T-cell (primary cell): ENCODE results near the gene QDPR. TPM values are rescaled to one million over a fixed set of nuclear protein-coding genes. Genes with fewer than 3 reads are reported as not detected.
A peak's percentile ranks its signal among the peaks of the same experiment; 100 is the strongest.

ENCODE experiments used
- ATAC-seq, 4 experiments: fragments of 200-7000 bp in 3 of 4; fragments of 150-1000 bp in 1 of 4; cut with Tn5 transposase; replicated peaks in 1 of 4; 1 replicate in 3 of 4; 2 replicates in 1 of 4; pipeline ENCODE4 v1.10.0; 2021; ENCODE audit warnings: moderate library complexity in 3 of 4, mild to moderate bottlenecking in 2 of 4, moderate number of reproducible peaks in 1 of 4
- CTCF ChIA-PET, 2 donors: fragments of 300-600 bp; sonication (Branson Sonifier 250); formaldehyde crosslinking; loops; one replicate each; lab custom pipeline; 2022; ENCODE audit warnings: antibody characterized with exemption in 2 of 2; lab: Charles Lee
- POLR2A ChIA-PET, 2 donors: fragments of 300-600 bp; sonication (Branson Sonifier 250); formaldehyde crosslinking; loops; one replicate each; lab custom pipeline; 2022; ENCODE audit warnings: antibody characterized with exemption in 2 of 2; lab: Charles Lee
- DNase-seq, 35 experiments: peaks; one replicate each; pipeline versions ENCODE4 v3.0.0 to v3.0.0-alpha.2; 2013 to 2023
- H3K27ac ChIP-seq: one replicate; pipeline ENCODE4 v1.5.1; 2013; ENCODE audit warnings: low read length
- H3K27me3 ChIP-seq, 2 experiments: replicated peaks in 1 of 2; 1 replicate in 1 of 2; 2 replicates in 1 of 2; pipeline versions ENCODE4 v1.6.1 to v1.7.0; 2013; ENCODE audit warnings: low read length in 1 of 2, mixed read lengths in 1 of 2; ENCODE audit not compliant: control insufficient read depth in 2 of 2, insufficient read depth in 2 of 2; ENCODE audit errors: extremely low read depth in 1 of 2
- H3K36me3 ChIP-seq, 2 donors: 1 replicate in 1 of 2; 2 replicates in 1 of 2; pipeline versions ENCODE4 v1.6.1 to v1.7.0; 2013; ENCODE audit warnings: low read length in 1 of 2; ENCODE audit not compliant: control insufficient read depth in 2 of 2, insufficient read depth in 1 of 2; ENCODE audit errors: extremely low read depth in 1 of 2
- H3K4me1 ChIP-seq, 2 experiments: 1 replicate in 1 of 2; 2 replicates in 1 of 2; pipeline versions ENCODE4 v1.6.1 to v1.7.0; 2013; ENCODE audit warnings: low read length in 2 of 2, mixed read lengths in 1 of 2; ENCODE audit not compliant: insufficient read depth in 2 of 2, control insufficient read depth in 1 of 2; ENCODE audit errors: extremely low read depth in 1 of 2
- H3K4me3 ChIP-seq, 2 donors: 1 replicate in 1 of 2; 2 replicates in 1 of 2; pipeline versions ENCODE4 v1.5.1 to v1.7.0; 2013; ENCODE audit warnings: mild to moderate bottlenecking in 2 of 2, low read length in 1 of 2, moderate library complexity in 1 of 2; ENCODE audit not compliant: control insufficient read depth in 1 of 2; ENCODE audit errors: extremely low read depth in 1 of 2
- H3K9me3 ChIP-seq: 2 replicates; pipeline ENCODE4 v1.7.0; 2013
- H3K27ac Mint-ChIP-seq, 2 donors: one replicate each; pipeline ENCODE4 v1.8.0; 2020 to 2021; ENCODE audit warnings: mild to moderate bottlenecking in 2 of 2, mixed read lengths in 2 of 2
- H3K27me3 Mint-ChIP-seq, 2 donors: one replicate each; pipeline ENCODE4 v1.8.0; 2021 to 2022; ENCODE audit warnings: mixed read lengths in 2 of 2
- H3K36me3 Mint-ChIP-seq: one replicate; pipeline ENCODE4 v1.8.0; 2021; ENCODE audit warnings: mixed read lengths
- H3K4me1 Mint-ChIP-seq, 3 donors: one replicate each; pipeline ENCODE4 v1.8.0; 2020 to 2022; ENCODE audit warnings: mixed read lengths in 3 of 3, mild to moderate bottlenecking in 1 of 3
- H3K4me3 Mint-ChIP-seq, 3 donors: one replicate each; pipeline ENCODE4 v1.8.0; 2020 to 2022; ENCODE audit warnings: mild to moderate bottlenecking in 3 of 3, mixed read lengths in 3 of 3, moderate library complexity in 3 of 3
- H3K9me3 Mint-ChIP-seq, 3 donors: one replicate each; pipeline ENCODE4 v1.8.0; 2020 to 2022; ENCODE audit warnings: mixed read lengths in 3 of 3
- WGBS: methylation state at CpG from one replicate; pipeline ENCODE4 v1.1.5; 2013; ENCODE audit warnings: missing lambda C conversion rate; ENCODE audit not compliant: insufficient coverage; 5-methylcytosine and 5-hydroxymethylcytosine counted together
- total RNA-seq, 35 experiments: library from RNA in 6 of 35; stranded (reverse) in 6 of 35; fragments of 120-200 nt in 1 of 35; gene quantifications; one replicate each; pipeline versions ENCODE4 v1.2.1 to v1.2.4 and lab custom pipeline; 2013 to 2026

The QDPR gene
- total RNA-seq, 5 donors from 2014 or later (not counting 1 experiment from before 2014, with no cell fraction given) = 14.9 to 23.1 (median 20.0) TPM

- H3K27me3 Mint-ChIP-seq = no peaks in the 10 kb centered on the region
- H3K9me3 Mint-ChIP-seq = no peaks in the 10 kb centered on the region
- H3K4me3 Mint-ChIP-seq = no peak overlapping the region
- ATAC-seq = no peak
- POLR2A ChIA-PET = no interaction called here
- Histone ChIP-seq H3K4me3 (no peak overlapping the region), H3K36me3 (peaks cover 0 to 11% of the 10 kb centered on the region in 2 donors), H3K4me1 (no peaks in the 10 kb centered on the region), H3K27ac (no peak overlapping the region), H3K9me3 (no peaks in the 10 kb centered on the region), H3K27me3 (no peaks in the 10 kb centered on the region)
- CTCF ChIA-PET = interaction anchor here in 1 of 2 donors (0.6 kb wide), 2 partner anchors 28 to 38 kb away, joined by 4 read pairs; no protein-coding TSS in a partner anchor
- no peak overlapping the region for H3K27ac Mint-ChIP-seq
- H3K4me1 Mint-ChIP-seq = peaks cover 0 to 2% (median 0%) of the 10 kb centered on the region in 3 donors
- no peak for DNase-seq
- H3K36me3 Mint-ChIP-seq = peaks cover 17% of the 10 kb centered on the region
- 100% methylated on average over 2 of the region's 7 CpGs for WGBS
These were observed 31.5 kb downstream of the QDPR start for GRCh38 chr4:17480210-17480927.

GRCh38 chr4:17477774-17478472 is 34.0 kb downstream of the QDPR start:
- Mint-ChIP-seq H3K36me3 (peaks cover 7% of the 10 kb centered on the region), H3K27ac (no peak overlapping the region), H3K9me3 (no peaks in the 10 kb centered on the region), H3K27me3 (no peaks in the 10 kb centered on the region), H3K4me1 (peaks cover 0 to 2% (median 0%) of the 10 kb centered on the region in 3 donors), H3K4me3 (no peak overlapping the region)
- ChIA-PET CTCF (no interaction called here), POLR2A (no interaction called here)
- no peaks in the 10 kb centered on the region for H3K27me3 ChIP-seq
- H3K4me3 ChIP-seq = no peak overlapping the region
- no peak for DNase-seq
- no peaks in the 10 kb centered on the region for H3K9me3 ChIP-seq
- WGBS = 65% methylated on average over 2 of the region's 9 CpGs
- no peak overlapping the region for H3K27ac ChIP-seq
- H3K4me1 ChIP-seq = no peaks in the 10 kb centered on the region
- no peak for ATAC-seq
- peaks cover 0 to 5% of the 10 kb centered on the region in 2 donors for H3K36me3 ChIP-seq

GRCh38 chr4:17476853-17477252 is 35.0 kb downstream of the QDPR start:
- Mint-ChIP-seq H3K4me1 (peaks cover 0 to 2% (median 1%) of the 10 kb centered on the region in 3 donors), H3K27me3 (no peaks in the 10 kb centered on the region), H3K4me3 (no peak overlapping the region), H3K27ac (no peak overlapping the region), H3K9me3 (no peaks in the 10 kb centered on the region), H3K36me3 (peaks cover 7% of the 10 kb centered on the region)
- no peaks in the 10 kb centered on the region for H3K9me3 ChIP-seq
- POLR2A ChIA-PET = no interaction called here
- WGBS = no CpG with 5 or more reads among the region's 3 CpGs
- H3K4me1 ChIP-seq = no peaks in the 10 kb centered on the region
- H3K36me3 ChIP-seq = no peaks in the 10 kb centered on the region
- H3K4me3 ChIP-seq = no peak overlapping the region
- ATAC-seq = no peak
- no peaks in the 10 kb centered on the region for H3K27me3 ChIP-seq
- CTCF ChIA-PET = interaction anchor here in 1 of 2 donors (0.9 kb wide), 1 partner anchor 10 kb away, joined by 3 read pairs; no protein-coding TSS in a partner anchor
- no peak overlapping the region for H3K27ac ChIP-seq
- peak in 1 of 35 experiments; percentile 7 for DNase-seq

GRCh38 chr4:17475481-17475880 is 36.4 kb downstream of the QDPR start:
- no peaks in the 10 kb centered on the region for H3K27me3 ChIP-seq
- Mint-ChIP-seq H3K9me3 (no peaks in the 10 kb centered on the region), H3K27ac (no peak overlapping the region), H3K36me3 (peaks cover 7% of the 10 kb centered on the region), H3K4me3 (no peak overlapping the region), H3K4me1 (peaks cover 0 to 2% (median 1%) of the 10 kb centered on the region in 3 donors), H3K27me3 (no peaks in the 10 kb centered on the region)
- no peaks in the 10 kb centered on the region for H3K4me1 ChIP-seq
- no peak overlapping the region for H3K27ac ChIP-seq
- no peak for ATAC-seq
- no peak overlapping the region for H3K4me3 ChIP-seq
- ChIA-PET POLR2A (no interaction called here), CTCF (no interaction called here)
- DNase-seq = no peak
- no peaks in the 10 kb centered on the region for H3K36me3 ChIP-seq
- no peaks in the 10 kb centered on the region for H3K9me3 ChIP-seq

GRCh38 chr4:17469931-17470674 is 41.8 kb downstream of the QDPR start:
- no peak for ATAC-seq
- Mint-ChIP-seq H3K27ac (no peak overlapping the region), H3K36me3 (peaks cover 13% of the 10 kb centered on the region), H3K27me3 (no peaks in the 10 kb centered on the region), H3K4me3 (no peak overlapping the region), H3K9me3 (no peaks in the 10 kb centered on the region), H3K4me1 (peaks cover 0 to 1% (median 0%) of the 10 kb centered on the region in 3 donors)
- H3K9me3 ChIP-seq = no peaks in the 10 kb centered on the region
- POLR2A ChIA-PET = no interaction called here
- 100% methylated on average over 4 of the region's 11 CpGs for WGBS
- CTCF ChIA-PET = no interaction called here
- H3K36me3 ChIP-seq = no peaks in the 10 kb centered on the region
- H3K27me3 ChIP-seq = no peaks in the 10 kb centered on the region
- DNase-seq = no peak
- H3K27ac ChIP-seq = no peak overlapping the region
- H3K4me1 ChIP-seq = no peaks in the 10 kb centered on the region
- H3K4me3 ChIP-seq = no peak overlapping the region

- H3K4me1 Mint-ChIP-seq = peaks cover 0 to 1% (median 0%) of the 10 kb centered on the region in 3 donors
- H3K36me3 Mint-ChIP-seq = peaks cover 18% of the 10 kb centered on the region
- no peaks in the 10 kb centered on the region for H3K27me3 Mint-ChIP-seq
- H3K27ac Mint-ChIP-seq = no peak overlapping the region
- DNase-seq (peak in 1 of 35 experiments; percentile 19), ATAC-seq (no peak)
- H3K4me3 Mint-ChIP-seq = no peak overlapping the region
- H3K4me1 ChIP-seq = no peaks in the 10 kb centered on the region
- H3K36me3 ChIP-seq = no peaks in the 10 kb centered on the region
- ChIA-PET CTCF (interaction anchor here in 1 of 2 donors (0.7 to 0.9 kb wide), 2 partner anchors 205 to 1177 kb away, joined by 3 to 4 read pairs; no protein-coding TSS in a partner anchor), POLR2A (no interaction called here)
- H3K27me3 ChIP-seq = no peaks in the 10 kb centered on the region
- H3K27ac ChIP-seq = no peak overlapping the region
- H3K4me3 ChIP-seq = no peak overlapping the region
- WGBS = 63% methylated on average over 4 of the region's 9 CpGs
- H3K9me3 ChIP-seq = no peaks in the 10 kb centered on the region
- H3K9me3 Mint-ChIP-seq = no peaks in the 10 kb centered on the region
These were observed 43.2 kb downstream of the QDPR start for GRCh38 chr4:17468619-17469221.
